GM12872 (cell line): ENCODE results near the gene TLR9.

Source experiments
- TF ChIP-seq, protein P1 (sequence below): IDR thresholded peaks from 3 replicates; pipeline ENCODE4 v1.5.1; 2011; ENCODE audit warnings: low read depth, mild to moderate bottlenecking, low read length, moderate library complexity; ENCODE audit not compliant: insufficient read depth

Gene TLR9

DNA sequence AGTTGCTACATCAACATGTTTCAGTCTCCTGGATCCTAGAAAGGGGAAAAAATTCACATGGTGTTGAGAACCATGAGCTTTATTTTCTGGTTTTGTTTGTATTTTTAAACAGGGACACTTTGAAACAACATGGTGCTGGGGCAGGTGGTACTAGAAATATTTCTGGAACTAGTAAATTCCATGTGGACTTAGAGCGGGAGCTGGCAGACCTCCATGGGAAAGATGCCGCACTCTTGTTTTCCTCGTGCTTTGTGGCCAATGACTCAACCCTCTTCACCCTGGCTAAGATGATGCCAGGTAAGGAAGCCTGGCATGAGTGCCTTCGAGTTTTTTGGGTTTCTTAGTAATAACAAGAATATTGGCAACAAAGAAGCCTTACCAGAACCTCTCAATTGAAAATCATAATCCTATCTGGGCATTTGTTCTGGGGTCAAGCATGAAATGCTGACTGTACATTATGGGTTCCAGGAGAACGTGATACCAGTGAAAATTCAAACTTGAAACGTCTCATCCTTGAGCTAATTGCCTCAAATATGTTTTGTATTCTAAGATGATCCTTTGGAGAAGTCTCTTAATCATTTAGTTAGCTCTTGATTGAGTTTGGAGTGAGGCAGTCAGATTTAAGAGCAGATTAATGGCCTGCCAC is 19.6 kb downstream of the TLR9 start:
- TF ChIP-seq, protein P1, sequence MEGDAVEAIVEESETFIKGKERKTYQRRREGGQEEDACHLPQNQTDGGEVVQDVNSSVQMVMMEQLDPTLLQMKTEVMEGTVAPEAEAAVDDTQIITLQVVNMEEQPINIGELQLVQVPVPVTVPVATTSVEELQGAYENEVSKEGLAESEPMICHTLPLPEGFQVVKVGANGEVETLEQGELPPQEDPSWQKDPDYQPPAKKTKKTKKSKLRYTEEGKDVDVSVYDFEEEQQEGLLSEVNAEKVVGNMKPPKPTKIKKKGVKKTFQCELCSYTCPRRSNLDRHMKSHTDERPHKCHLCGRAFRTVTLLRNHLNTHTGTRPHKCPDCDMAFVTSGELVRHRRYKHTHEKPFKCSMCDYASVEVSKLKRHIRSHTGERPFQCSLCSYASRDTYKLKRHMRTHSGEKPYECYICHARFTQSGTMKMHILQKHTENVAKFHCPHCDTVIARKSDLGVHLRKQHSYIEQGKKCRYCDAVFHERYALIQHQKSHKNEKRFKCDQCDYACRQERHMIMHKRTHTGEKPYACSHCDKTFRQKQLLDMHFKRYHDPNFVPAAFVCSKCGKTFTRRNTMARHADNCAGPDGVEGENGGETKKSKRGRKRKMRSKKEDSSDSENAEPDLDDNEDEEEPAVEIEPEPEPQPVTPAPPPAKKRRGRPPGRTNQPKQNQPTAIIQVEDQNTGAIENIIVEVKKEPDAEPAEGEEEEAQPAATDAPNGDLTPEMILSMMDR: no peak

DNA sequence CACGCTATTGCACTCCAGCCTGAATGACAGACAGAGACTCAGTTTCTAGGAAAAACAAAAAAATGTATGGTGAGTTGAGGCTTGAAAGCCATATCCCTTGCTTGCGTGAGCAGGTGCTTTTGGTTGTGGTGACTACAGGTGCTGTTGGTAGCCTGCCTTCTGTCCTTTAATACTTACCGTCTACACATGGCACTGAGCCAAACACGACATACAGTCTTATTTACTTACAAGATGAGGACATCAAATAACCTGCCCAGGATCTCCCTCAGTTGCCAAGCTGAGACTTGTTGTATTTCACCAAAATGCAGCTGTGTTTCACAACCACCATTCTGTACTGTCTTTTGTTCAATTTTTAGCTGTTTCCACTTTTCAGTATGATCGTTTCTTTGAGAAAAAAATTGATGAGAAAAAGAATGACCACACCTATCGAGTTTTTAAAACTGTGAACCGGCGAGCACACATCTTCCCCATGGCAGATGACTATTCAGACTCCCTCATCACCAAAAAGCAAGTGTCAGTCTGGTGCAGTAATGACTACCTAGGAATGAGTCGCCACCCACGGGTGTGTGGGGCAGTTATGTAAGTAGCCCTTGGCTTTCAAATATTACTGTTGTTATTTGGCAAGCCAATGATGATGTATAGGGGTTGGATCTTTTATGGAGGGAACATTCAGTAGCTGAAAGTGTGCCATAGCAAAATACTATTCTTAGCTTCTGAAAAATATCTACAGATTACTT is 20.9 kb downstream of the TLR9 start:
- TF ChIP-seq, protein P1: no peak

DNA sequence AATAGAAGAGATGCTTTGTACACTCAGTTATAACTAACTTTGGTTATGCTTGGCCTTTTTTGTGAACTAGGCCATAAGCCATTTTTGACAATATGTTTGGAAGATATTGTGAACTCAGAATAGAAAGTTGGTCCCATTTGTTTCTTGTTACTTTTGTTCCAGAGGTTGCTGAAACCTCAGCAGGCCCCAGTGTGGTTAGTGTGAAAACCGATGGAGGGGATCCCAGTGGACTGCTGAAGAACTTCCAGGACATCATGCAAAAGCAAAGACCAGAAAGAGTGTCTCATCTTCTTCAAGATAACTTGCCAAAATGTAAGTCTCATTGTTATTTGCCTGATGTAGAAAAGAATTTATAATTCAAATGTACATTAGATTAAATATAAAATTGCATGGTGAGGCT is 21.7 kb downstream of the TLR9 start:
- TF ChIP-seq, protein P1: no peak

DNA sequence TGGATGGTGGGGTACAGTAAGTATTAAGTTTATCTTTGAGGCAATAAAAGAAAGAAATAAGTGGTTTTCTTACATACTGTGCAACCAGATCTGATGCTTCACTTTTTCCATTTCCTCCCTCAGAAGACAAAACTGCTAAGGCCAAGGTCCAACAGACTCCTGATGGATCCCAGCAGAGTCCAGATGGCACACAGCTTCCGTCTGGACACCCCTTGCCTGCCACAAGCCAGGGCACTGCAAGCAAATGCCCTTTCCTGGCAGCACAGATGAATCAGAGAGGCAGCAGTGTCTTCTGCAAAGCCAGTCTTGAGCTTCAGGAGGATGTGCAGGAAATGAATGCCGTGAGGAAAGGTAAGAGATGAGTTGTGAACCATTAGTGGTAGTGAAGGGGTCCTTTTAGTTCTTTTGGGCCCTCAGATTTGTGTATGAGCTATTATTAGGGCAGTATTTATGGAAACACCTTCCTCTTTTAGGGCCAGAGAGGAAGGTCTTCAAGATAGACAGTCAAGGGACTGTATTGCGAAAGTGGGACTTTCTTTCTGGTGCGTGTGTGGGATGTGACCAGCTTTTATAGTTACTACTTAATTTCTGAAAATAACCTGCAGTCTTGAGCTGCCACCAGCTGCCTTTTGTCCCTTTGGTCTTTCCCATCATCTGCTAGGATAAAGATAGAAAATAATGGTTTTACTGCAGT is 22.9 kb downstream of the TLR9 start:
- TF ChIP-seq, protein P1: no peak

DNA sequence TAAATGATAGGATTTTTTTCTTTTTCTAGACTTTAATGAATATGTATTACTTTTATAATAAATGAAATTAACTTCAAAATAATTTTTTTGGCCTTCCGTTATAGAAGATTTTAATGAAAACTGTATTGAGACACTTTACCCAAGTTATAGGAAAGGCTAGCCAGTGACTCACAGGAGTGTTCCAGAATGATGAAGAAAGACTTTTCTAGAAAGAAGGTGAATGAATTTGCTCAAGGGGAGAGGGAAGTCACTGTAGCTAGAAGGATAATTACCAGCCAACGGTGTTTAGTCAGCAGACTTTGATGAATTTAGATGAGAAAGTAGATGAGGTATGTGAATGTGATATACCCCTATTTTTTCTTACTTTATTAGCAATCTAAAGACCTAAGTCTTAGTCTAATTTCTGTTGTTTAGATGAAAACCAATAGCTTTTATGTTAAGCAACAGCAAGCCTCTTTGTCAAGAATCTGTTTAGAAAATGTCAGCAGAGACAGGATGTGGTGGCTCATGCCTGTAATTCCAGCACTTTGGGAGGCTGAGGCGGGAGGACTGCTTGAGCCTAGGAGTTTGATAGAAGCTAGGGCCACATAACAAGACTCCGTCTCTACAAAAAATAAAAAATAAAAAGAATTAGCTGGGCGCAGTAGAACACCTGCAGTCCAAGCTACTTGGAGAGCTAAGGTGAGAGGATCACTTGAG is 24.3 kb downstream of the TLR9 start:
- TF ChIP-seq, protein P1: no peak

DNA sequence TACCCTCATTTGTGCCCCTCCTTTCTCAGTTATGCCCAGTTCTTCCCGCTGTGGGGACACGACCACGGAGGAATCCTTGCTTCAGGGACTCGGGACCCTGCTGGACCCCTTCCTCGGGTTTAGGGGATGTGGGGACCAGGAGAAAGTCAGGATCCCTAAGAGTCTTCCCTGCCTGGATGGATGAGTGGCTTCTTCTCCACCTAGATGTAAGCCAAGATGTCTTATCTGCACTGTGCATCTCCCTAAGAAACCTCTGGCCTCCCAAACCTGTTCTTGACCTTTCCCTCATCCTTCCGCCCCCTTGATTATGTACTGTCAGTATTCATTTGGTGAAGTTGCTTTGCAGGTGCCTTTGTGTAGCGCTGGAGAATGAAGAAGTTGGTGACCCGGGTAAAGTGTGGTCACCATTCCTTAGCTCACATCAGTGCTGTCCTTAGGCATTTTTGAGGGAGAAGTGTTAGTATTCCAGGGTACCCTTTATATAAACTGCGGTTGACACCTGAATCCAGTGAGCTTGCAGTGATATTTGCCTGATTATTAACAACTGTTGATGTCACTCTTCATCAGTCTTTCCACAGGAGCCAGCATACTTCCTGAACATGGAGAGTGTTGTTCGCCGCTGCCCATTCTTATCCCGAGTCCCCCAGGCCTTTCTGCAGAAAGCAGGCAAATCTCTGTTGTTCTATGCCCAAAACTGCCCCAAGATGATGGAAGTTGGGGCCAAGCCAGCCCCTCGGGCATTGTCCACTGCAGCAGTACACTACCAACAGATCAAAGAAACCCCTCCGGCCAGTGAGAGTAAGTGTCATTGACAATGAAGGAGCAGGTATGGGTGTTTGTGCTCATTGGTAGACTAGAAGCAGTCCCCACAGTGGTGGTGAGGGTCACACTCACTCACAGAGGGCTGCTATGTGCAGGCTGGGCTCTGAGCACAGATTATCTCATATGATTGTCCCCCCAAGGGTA is 26.5 kb downstream of the TLR9 start:
- TF ChIP-seq, protein P1: no peak
